Fibroblast of peridontal ligament (primary cell): ENCODE data around the gene AGBL4.

ENCODE experiments used
- DNase-seq: peaks from one replicate; pipeline ENCODE4 v3.0.0-alpha.2; 2010; ENCODE audit errors: extremely low read depth

AGBL4 gene

DNA sequence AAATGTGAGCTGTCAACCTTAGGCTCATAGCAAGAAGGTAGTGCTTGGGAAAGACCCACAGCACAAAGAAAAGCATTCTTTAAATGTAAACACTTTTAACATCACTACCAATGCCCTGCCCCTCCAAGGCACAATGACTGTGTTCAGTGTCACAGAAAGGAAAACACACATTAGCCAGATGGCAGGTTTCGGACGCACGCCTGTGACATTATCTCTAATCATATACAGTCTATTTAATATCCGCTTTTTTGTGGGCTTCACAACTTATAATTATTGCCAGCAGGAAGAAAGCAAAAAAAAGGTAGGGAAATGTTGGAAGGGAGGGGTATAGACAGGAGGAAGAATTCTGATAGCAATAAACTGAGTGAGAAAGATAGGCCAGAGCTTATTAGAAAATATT, 1134.7 kb downstream of the AGBL4 start:
- DNase-seq, result no peak

DNA sequence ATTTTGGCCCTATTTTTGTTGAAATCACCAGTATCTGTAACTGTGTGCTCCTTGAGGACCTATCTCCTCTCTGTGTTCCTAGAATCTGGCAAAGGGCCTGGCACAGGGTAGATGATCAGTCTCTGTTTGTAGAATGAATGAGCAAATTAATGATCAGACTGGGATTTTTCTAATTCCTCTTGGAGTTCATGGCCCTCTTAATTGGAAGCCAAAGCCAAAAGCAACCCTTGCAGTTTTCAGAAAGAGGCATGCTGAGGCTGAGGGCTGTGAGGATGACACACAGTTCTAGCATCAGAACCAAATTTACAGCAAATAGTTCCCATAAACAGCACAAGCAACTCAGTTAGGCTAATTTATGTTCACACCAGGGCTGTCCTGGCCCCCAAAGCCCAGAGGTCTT, 1136.0 kb downstream of the AGBL4 start:
- no peak for DNase-seq

DNA sequence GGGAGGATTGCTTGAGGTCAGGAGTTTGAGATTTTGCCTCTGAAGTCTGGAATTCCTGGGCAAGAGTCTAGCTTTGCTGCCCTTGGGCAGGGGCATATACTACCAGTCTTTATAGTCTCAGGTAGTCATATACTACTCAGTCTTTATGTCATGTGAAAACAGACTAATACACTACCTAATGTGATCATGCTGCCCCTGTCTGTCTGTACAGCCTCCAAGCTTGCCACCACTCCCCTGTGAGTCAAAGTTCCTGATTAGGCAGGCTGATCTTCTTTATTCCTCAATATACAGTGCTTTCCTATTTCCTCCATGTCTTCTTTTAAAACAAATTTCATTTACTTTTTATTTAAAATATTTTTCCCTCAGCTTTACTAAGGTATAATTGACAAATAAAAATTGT, 1141.7 kb downstream of the AGBL4 start:
- DNase-seq, result no peak

DNA sequence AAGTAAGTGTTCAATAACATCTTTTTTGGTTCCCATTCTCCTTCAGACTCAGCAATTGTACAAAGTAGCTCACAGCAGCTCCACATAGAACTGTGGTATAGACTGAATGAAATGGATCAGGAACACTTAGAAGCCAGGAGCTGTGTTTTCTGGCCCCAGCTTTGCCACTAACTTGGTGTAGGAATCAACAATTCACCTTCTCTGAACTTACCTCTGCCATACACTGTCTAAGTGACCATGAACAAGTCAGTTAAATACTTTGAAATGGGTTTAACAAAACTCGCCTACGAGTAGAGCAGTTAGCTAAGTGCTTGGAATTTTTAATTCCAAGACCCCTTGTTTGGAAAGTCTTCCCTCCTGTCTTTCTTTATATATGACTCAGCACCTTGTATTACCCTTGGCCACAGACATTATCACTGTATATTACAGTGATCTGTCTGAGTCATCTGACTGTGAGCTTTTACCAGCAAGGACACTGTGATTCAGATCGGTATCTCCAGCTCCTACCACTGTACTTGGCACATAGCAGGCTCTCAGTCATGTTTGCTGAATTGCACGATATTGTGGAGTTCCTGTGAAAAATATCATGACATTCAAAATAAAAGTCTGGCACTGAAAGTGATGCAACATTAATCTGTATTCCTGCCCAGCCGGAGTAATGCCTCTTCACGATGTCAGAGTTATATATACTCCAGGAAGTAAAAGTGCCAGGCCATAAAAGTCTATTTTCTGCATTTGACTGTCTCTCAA, 1145.4 kb downstream of the AGBL4 start:
- peak; percentile 88 for DNase-seq

DNA sequence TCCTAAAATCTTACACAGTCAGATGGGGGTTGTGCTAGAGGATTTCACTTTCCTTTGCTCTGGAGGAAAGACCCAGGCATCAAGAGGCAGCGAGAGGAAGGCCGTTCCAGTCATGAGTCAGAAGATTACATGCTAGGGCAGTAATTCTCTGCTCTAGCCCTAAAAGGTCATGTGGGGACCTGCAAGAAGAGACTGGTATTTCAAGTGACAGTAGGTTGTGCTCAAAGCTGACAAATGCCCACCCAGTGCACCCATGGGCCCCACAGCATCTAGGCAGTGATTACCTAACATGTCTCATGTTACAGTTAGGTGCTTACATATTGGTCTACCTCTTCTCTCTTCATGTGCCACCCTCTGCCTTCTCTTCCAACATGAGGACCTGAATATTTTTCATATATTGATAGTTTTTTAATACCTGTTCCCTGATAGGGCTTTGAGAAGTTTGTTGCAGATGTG, 1147.4 kb downstream of the AGBL4 start:
- DNase-seq, result peak; percentile 76

DNA sequence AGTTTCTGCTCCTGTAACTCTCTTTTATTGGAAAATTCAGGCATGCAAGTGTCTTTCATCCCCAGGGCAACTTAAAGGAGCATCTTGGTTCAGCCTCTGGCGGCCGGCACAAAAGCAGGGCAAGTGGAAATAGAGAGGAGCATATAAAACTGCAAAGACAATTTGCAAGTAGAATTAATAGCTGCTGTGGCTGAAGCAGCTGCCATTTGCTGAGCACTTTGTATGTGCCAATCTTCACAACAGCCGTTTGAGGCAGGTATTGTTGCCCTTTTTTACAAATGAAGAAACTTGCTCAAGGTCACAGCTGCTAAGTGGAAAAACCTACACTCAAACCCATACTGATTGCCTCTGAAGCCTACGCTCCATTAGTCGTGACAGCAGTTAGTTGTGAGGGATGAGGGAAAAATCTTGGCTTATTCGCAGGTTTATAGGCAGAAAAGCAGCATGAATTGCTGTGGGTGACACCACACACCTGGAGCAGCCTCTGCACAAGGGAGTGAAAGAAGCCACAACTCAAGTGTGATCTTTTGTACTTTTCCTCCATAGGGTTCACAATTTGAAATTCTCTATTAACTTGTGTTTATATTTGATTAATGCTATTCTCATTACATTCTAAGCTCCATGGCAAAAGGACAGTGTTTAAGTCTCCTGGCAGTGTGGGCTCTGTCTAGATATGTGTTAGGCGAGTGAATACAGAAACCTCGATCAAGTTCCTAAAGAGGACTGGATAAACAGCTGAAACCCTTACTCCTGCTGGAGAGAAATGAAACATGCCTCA, 1148.0 kb downstream of the AGBL4 start:
- no peak for DNase-seq

DNA sequence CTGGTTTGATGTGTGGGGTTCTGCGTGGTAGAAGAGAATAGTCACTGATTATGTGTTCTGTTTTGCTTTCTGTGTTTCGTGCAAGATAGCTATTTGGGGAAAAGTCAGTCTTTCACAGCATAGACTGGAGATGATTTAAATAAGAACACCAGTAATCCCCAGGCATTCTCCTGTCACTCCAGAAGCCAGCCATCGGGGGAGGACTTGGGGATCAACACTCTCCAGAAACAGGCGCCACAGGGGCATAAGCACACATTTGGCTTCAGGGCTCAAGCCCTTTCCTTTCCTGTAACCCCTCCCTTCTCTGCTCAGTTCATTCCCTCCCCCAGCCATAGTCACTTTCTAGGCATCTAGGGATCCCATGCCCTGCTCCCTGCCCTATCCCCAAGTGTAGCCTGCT, 1149.8 kb downstream of the AGBL4 start:
- DNase-seq, result peak; percentile 40

DNA sequence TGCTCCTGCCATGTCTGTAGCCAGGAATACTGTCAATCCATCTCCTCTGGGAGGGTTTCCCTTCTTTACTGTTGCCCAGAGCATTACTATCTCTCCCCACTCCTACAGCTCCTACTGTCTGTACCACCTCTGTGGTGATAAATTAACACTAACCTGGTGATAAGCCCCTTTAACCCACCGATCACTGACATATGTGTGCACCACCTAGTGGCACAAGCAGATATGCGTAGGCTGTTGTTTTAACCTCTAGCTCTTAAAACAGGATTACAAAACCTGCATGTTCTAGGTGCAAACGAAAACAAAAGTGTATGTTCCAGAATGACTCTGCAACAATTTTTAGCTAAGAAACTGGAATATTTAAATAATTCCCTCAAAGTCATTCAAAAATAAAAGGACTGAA, 1153.2 kb downstream of the AGBL4 start:
- DNase-seq, result no peak

DNA sequence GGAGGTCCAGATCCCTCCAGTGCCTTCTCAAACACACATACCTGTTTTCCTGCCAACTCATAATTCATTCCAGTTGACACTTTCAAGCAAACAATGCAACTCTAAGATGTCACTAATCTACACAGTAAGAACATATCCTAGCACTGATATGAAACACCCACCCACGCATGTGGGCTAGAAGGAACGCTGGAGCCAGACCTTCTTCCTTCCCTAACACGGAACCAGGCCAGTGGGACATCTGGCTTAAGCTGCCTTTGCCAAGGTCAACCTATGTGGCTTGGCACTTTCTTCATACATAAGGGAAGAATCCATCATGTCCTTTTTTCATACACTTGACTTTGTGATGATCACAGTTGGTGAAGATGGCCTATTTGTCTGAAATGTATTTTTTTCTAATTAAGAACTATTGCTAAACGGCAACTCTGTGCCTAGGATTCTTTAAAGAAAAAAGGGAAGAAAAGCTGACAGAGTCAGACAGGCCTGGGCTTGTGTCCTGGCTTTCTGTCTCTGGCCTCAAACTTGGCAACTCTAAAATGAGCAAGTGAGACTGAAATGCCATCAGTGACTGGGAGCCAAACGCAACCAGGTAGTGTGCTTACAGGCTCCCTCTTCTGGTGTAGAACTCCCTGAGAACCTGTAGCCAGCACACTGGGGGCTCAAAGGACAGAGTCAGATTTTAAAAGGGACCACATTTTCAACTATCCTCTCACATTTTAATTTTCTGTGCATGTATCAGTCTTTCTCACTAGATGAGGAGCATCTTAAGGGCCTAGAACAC, 1154.4 kb downstream of the AGBL4 start:
- peak; percentile 33 for DNase-seq

DNA sequence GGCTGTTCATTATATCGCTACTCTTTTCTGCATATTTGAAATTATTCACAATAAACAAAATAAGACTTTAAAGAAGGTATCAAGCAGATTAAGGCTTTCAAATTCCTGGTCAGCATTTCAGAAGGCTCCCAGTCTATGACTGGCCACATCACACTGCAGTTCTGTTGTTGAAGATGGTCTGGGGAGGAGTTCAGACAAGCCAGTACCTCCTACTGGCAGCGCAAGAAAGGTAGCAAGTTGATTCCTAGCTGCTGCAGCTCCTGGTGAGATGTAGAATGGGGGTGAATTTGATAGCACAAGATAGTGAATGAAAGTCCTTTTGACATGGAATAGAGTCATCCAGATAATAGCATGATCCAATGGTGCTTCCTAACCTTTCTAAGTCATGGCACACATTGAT, 1158.8 kb downstream of the AGBL4 start:
- no peak for DNase-seq

DNA sequence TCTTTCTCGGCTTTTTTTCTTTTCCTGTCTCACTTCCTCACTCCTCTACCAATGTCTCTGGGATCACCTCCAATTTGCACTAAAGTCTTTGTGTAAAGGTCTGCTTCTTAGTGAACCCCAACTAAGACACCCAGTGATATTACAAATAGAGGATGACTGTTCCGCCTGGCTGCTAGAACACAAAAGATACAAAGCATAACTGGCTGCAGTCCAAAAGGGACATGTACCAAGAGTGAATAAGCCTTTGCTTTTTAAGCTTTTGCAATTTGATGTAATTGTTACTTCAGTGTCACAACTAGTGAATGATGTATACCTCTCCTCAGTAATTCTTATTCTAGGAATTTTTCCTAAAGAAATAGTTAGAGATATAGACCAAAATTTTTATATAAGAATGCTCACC, 1164.3 kb downstream of the AGBL4 start:
- DNase-seq, result peak; percentile 61

DNA sequence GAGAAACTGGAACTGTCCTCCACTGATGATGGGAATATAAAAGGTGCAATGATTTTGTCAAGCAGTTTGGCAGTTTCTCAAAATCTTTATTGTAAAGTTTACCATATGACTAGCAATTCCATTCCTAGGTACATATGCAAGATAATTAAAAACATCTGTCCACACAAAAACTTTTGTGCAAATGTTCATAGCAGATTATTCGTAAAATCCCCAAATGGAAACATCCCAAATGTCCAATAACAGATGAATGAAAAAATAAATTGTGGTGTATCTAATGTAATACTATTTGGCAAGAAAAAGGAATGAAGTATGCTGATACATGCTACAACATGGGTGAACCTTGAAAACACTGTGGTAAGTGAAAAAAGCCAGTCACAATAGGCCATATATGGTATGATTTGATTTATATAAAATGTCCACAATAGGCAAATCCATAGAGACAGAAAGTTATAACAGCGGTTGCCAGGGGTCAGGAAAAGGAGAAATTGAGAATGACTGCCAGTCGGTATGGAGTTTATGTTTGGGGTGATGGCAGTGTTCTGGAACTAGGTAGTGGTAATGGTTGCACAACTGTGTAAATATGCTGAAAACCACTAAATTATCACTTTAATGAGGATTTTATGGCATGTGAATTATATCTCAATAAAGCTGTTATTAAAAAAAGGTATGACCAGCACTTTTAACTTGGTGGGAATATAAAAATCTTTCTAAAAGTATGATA, 1165.4 kb downstream of the AGBL4 start:
- peak; percentile 82 for DNase-seq

DNA sequence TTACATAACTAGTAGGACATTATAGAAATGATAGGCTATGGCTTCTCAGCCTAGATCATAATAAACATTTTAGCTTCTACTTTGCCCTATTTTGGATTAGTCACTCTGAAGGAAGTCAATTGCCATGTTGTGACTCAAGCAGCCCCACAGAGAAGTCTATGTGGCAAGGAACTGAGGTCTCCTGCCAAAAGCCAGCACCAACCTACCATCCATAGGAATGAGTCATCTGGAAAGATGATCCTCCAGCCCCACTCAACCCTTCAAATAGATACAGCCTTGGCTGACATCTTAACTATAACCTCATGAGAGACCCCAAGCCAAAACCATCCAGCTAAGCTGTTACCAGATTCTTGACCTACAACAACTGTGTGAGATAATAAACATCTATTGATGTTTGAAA, 1170.7 kb downstream of the AGBL4 start:
- DNase-seq, result peak; percentile 99

DNA sequence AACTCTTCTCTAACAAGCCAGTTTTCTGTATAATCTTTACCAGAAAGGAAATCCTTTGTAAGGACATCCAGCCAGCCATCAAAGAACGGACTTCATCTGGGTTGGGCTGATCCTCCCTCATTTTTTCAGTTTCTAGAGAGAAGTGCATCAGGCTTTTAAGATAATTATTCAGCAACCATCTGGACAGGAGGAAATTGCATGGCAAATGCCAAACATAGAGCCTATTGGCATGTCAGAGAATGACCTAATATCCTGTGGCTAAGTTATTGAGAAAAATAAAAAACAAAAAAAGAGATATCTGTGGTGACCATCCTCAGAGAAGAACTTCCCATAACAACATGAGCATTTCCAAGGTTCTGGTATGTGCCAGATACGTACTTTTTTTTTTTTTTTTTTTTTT, 1172.1 kb downstream of the AGBL4 start:
- DNase-seq, result peak; percentile 46

DNA sequence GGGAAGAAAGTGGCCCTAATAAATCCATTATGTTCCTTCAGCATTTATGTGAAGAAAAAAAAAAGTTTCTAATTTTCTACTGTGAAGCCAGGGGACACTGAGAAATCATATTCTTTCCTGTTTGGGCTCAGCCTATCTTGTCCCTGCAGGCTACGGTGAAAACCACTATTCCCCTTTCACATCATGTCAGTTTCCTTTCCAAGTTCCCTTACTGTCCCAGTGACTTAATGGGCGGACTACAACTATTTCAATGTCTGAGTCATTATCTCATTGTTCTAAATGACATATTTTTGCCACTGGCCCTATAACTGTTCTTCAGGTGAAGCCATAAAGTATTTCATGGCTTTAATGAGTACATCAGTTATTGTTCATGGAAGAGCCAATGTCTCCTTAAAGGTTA, 1175.7 kb downstream of the AGBL4 start:
- no peak for DNase-seq

DNA sequence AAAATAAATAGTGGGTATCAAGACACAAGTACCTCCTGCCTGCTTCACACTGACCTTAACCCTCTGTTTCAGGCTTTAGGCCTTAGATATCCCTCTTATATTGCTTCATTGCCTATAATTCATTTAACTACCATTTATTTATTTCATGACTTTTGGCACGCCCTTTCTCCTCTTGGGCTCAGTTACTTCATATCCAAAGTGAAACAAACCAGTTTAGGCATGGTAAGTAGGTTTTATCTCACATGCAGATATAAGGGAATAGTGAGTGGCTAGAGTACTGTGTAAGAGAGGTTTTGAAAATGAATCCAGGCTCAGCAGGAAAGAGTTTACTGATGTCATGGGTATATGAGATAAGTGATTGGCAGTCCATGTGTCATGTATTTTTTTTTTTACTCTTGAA, 1177.3 kb downstream of the AGBL4 start:
- no peak for DNase-seq

DNA sequence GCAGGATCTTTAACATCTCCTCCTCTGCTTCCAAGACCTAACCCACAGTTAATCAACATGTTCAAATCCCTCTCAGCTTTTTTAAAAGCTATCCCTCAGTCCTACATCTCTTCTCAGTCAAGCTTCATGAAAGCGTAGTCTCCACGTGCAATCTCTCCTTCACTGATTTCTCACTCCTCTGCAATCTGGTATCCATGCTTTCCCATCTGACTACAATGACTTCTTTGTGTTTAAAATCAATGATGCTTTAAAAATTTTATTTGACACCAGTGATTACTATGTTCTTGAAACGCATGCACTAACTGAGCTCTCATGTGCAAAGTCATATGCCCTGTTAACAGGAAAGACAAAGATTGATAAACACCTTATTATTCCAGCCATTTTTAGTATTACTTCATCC, 1179.6 kb downstream of the AGBL4 start:
- no peak for DNase-seq

DNA sequence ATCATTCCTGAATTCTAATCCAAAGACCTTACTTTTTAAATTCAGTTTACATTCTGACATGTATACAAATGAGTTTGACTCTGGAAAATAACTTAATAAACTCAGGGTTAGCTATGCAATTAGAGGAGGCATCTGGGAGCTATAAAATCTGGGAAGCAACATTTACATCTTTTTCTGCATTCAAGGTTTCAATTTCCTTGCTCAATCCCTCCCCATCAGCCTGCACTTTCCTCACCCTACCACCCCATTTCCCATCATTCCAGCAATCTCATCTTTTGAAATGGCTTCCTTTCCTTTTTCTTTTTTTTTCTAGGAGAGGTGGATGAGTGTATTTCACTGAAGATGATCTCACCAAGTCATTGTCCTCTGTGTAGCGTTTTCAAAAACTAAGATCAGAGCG, 1181.8 kb downstream of the AGBL4 start:
- no peak for DNase-seq

DNA sequence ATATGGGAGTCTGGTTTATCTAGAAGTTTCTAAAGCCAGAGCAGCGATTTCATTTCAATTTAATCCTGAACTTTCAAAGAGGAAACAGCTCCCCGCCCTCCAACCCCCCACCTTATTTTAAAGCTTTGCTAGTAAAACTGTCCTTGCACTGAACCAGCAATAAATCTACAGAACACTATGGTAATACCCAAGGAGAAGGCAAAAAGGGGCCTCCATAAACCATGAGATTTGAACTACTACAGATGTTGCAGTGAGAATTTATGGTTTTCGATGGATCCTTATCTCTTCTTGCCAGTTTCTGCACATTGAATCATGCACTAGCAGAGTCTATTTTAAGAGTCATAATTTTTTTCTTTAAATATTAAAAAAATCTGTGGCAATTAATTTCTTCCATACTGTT, 1182.3 kb downstream of the AGBL4 start:
- no peak for DNase-seq

DNA sequence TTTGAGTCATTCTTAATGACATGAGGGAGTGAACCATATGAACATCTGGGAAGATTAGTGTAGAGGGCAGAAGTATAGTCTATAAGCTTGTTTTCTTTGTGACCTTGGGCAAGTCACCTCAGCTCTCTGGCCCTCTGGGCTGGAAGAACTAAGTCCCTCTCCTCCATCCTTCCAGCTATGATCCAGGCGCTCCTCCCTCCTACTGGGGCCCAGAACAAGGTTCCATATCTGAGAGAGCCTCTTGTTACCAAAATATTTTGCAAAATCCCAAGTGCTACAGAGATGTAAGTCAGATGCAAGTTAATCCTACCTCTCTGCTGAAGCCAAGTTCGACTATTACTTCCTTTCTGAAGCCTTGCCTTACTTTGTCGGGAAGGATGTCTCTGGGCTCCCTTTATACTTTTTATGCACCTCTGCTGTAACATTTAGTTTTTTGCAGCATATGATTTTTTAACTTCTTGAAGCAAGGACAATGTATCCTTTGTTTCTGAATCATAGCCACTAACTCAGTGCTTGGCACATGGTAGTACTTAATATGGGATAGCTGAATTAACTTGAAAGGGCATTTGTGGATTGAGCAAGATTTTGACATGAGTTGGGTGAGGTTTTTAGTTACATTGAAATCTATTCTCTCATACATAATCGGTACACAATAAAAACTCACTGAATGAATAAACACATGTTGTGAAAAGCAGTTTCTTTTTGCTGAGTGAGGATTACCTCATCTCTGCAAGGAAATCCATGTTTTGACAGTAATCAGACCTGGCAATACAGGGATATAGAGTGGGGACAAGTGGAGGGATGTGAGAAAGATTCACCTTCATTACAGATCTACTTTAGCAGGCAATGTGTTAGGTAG, 1192.4 kb downstream of the AGBL4 start:
- DNase-seq, result no peak

DNA sequence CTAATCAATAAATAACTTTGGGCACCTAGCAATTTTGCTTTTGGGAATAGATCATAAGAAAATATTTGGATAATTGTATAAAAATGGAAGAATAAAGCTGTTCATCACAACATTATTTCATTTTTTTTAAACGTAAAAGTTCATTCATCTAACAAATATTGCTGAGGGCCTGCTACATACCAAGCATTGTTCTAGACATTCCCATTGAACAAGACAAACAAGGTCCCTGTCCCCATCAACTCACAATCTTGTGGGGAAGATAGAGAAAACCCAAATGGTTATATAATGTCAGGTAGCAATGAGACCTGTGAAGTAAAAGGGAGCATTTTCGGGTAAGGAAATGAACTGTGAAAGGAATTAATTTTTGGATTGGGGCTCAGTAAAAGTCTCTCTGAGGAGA, 1193.0 kb downstream of the AGBL4 start:
- no peak for DNase-seq
